Hepatocyte (in vitro differentiated cells): ENCODE data around the gene PTPRN2.

Experiments
- EZH2phosphoT487 ChIP-seq: fragments of 200-600 bp; sonication (generic); IDR thresholded peaks from one replicate; pipeline ENCODE4 v1.6.1; 2018; ENCODE audit warnings: antibody characterized with exemption, mild to moderate bottlenecking, low read depth, moderate library complexity; ENCODE audit not compliant: unreplicated experiment, severe bottlenecking
- TF ChIP-seq, protein P1 (sequence below): fragments of 200-600 bp; sonication (generic); IDR thresholded peaks from 2 replicates; pipeline ENCODE4 v1.5.1; 2016; ENCODE audit warnings: antibody characterized with exemption, mild to moderate bottlenecking; ENCODE audit not compliant: poor library complexity

DNA sequence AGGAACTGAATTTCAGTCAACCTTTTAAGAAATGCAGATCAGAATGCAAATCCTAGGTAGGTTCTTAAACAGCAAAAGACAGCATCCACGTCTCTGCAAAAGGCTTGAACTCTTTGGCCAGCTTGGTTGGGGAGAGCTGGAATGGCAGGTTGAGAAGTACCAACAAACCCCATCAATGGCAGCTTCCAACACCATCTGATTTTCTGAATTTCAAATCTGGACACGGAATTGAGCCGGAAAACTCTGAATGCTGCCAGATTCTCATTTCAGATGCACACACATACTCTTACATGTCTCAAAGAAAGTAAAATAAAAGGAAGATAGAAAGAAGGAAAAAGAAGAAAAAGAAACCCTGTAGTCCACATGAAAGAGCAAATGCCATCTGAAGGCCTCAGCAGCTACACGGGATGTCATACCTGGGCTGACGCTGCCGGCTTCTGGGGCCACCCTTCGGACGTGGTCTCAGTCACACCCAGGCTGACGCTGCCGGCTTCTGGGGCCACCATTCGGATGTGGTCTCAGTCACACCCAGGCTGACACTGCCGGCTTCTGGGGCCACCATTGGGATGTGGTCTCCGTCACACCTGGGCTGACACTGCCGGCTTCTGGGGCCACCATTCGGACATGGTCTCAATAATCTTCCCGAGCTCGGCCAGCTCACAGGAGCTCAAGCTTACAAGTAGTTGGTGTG, 165.3 kb downstream of the PTPRN2 start:
- TF ChIP-seq, protein P1, sequence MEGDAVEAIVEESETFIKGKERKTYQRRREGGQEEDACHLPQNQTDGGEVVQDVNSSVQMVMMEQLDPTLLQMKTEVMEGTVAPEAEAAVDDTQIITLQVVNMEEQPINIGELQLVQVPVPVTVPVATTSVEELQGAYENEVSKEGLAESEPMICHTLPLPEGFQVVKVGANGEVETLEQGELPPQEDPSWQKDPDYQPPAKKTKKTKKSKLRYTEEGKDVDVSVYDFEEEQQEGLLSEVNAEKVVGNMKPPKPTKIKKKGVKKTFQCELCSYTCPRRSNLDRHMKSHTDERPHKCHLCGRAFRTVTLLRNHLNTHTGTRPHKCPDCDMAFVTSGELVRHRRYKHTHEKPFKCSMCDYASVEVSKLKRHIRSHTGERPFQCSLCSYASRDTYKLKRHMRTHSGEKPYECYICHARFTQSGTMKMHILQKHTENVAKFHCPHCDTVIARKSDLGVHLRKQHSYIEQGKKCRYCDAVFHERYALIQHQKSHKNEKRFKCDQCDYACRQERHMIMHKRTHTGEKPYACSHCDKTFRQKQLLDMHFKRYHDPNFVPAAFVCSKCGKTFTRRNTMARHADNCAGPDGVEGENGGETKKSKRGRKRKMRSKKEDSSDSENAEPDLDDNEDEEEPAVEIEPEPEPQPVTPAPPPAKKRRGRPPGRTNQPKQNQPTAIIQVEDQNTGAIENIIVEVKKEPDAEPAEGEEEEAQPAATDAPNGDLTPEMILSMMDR = no peak
- no peak for TF ChIP-seq EZH2phosphoT487
